ENCODE measurements around the gene BCL2.

DNA sequence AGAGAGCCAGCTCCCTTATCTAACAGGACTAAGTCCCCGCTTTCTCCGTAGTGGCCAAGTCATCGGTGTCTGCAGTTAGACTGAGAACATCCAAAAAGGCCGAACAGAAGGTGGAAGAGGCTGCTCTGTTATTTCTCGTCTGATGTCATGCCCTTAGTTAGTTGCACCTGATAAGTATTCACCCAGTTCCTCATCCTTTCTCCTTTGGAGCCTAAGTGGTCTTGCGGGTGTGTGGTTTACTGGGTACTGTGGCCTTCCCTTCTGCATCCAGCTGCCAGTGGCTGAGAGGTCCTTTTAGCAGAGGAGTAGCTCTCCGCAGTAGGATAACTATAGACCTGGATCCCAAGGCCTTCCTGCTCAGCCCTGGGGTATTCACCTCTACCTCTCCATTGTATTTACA lies 211.6 kb downstream of the BCL2 start:
- TF ChIP-seq GATA2 (IDR thresholded peaks at IDR 0.05; ENCODE audit: low read depth, low read length) = no peak
- no peak for TF ChIP-seq GATA3 (IDR thresholded peaks at IDR 0.05; ENCODE audit: low read depth, low read length)
